GM23338 (cell line): ENCODE data around the gene NDST4. TPM values are rescaled to one million over a fixed set of nuclear protein-coding genes. Genes with fewer than 3 reads are reported as not detected.

Experiments
- ATAC-seq: fragments of 200-7000 bp; cut with Tn5 transposase; 3 replicates; pipeline ENCODE4 v1.9.1; 2020
- DNase-seq: peaks from one replicate; pipeline ENCODE4 v3.0.0-alpha.2; 2015; ENCODE audit warnings: low spot score
- H2AFZ ChIP-seq: fragments of 200-600 bp; sonication (generic); 2 replicates; pipeline ENCODE4 v1.8.0; 2016; ENCODE audit warnings: antibody characterized with exemption, mild to moderate bottlenecking, moderate library complexity
- H3F3A ChIP-seq: fragments of 200-600 bp; sonication (generic); replicated peaks from 2 replicates; pipeline ENCODE4 v1.8.0; 2017; ENCODE audit warnings: antibody characterized with exemption, mixed run types, low read depth
- H3K27ac ChIP-seq: fragments of 200-600 bp; sonication (generic); 2 replicates; pipeline ENCODE4 v1.6.1; 2016; ENCODE audit warnings: low read depth
- H3K27me3 ChIP-seq: fragments of 200-600 bp; sonication (generic); 2 replicates; pipeline ENCODE4 v1.8.0; 2016; ENCODE audit warnings: mild to moderate bottlenecking, mixed run types, moderate library complexity; ENCODE audit not compliant: insufficient read depth
- H3K36me3 ChIP-seq: fragments of 200-600 bp; sonication (generic); 2 replicates; pipeline ENCODE4 v1.8.0; 2016; ENCODE audit warnings: mild to moderate bottlenecking; ENCODE audit not compliant: insufficient read depth
- H3K4me1 ChIP-seq: fragments of 200-600 bp; sonication (generic); 2 replicates; pipeline ENCODE4 v1.8.0; 2016; ENCODE audit warnings: mild to moderate bottlenecking, moderate library complexity; ENCODE audit not compliant: insufficient read depth
- H3K4me2 ChIP-seq: fragments of 200-600 bp; sonication (generic); 2 replicates; pipeline ENCODE4 v1.7.1; 2017; ENCODE audit warnings: mixed run types
- H3K4me3 ChIP-seq: fragments of 200-600 bp; sonication (generic); 2 replicates; pipeline ENCODE4 v1.6.1; 2016; ENCODE audit warnings: mixed run types
- H3K79me2 ChIP-seq: fragments of 200-600 bp; sonication (generic); replicated peaks from 2 replicates; pipeline ENCODE4 v1.8.0; 2017; ENCODE audit warnings: mild to moderate bottlenecking; ENCODE audit not compliant: insufficient read depth
- H3K9me2 ChIP-seq: fragments of 200-600 bp; sonication (generic); 2 replicates; pipeline ENCODE4 v1.8.0; 2017; ENCODE audit not compliant: insufficient read depth
- H4K20me1 ChIP-seq: fragments of 200-600 bp; sonication (generic); replicated peaks from 2 replicates; pipeline ENCODE4 v1.8.0; 2017; ENCODE audit warnings: mild to moderate bottlenecking; ENCODE audit not compliant: insufficient read depth
- H3K27ac Mint-ChIP-seq: 2 replicates; pipeline ENCODE4 v1.8.0; 2020; ENCODE audit warnings: inconsistent platforms, mild to moderate bottlenecking, moderate library complexity, mixed read lengths
- H3K27me3 Mint-ChIP-seq: 3 replicates; pipeline ENCODE4 v1.8.0; 2022; ENCODE audit warnings: low read depth, mild to moderate bottlenecking, moderate library complexity, mixed read lengths, inconsistent platforms; ENCODE audit not compliant: insufficient read depth, poor library complexity
- H3K36me3 Mint-ChIP-seq: 3 replicates; pipeline ENCODE4 v1.8.0; 2021; ENCODE audit warnings: low read depth, mild to moderate bottlenecking, inconsistent platforms, moderate library complexity, mixed read lengths
- H3K4me1 Mint-ChIP-seq: 3 replicates; pipeline ENCODE4 v1.8.0; 2020; ENCODE audit warnings: mild to moderate bottlenecking, inconsistent platforms, mixed read lengths
- H3K4me3 Mint-ChIP-seq: 3 replicates; pipeline ENCODE4 v1.8.0; 2021; ENCODE audit warnings: moderate library complexity, mild to moderate bottlenecking, inconsistent platforms, mixed read lengths
- H3K9me3 Mint-ChIP-seq: 3 replicates; pipeline ENCODE4 v1.8.0; 2020; ENCODE audit warnings: moderate library complexity, mild to moderate bottlenecking, inconsistent platforms, mixed read lengths
- ETS1 ChIP-seq: IDR thresholded peaks from 2 replicates; pipeline ENCODE4 v1.6.1; 2016; ENCODE audit warnings: antibody characterized with exemption
- EZH2 ChIP-seq: fragments of 200-600 bp; sonication (generic); IDR thresholded peaks from one replicate; pipeline ENCODE4 v1.8.0; 2017; ENCODE audit warnings: antibody characterized with exemption, mild to moderate bottlenecking, low read depth; ENCODE audit not compliant: unreplicated experiment
- EZH2phosphoT487 ChIP-seq: fragments of 200-600 bp; sonication (generic); IDR thresholded peaks from one replicate; pipeline ENCODE4 v1.8.1; 2018; ENCODE audit warnings: antibody characterized with exemption; ENCODE audit not compliant: unreplicated experiment
- NANOG ChIP-seq: IDR thresholded peaks from 2 replicates; pipeline ENCODE4 v1.6.1; 2016; ENCODE audit warnings: antibody characterized with exemption, borderline replicate concordance
- REST ChIP-seq: IDR thresholded peaks from one replicate; pipeline ENCODE4 v1.6.1; 2018; ENCODE audit warnings: antibody characterized with exemption; ENCODE audit not compliant: unreplicated experiment
- ZNF114 ChIP-seq: fragments of 250-450 bp; sonication (Bioruptor Pico); IDR thresholded peaks from 2 replicates; pipeline ENCODE4 v1.5.0; 2020; ENCODE audit warnings: mild to moderate bottlenecking, moderate library complexity
- ZNF331 ChIP-seq: fragments of 250-450 bp; sonication (Bioruptor Pico); IDR thresholded peaks from 2 replicates; pipeline ENCODE4 v1.5.0; 2020; ENCODE audit warnings: low read depth, mild to moderate bottlenecking, moderate library complexity
- ZNF462 ChIP-seq: fragments of 250-450 bp; sonication (Bioruptor Pico); IDR thresholded peaks from 2 replicates; pipeline ENCODE4 v1.5.0; 2020; ENCODE audit warnings: mild to moderate bottlenecking, moderate library complexity
- polyA plus RNA-seq: library from polyadenylated mRNA; unstranded; fragments of >200 nt; fragmentation: Nextera tagmentation; extraction: Ambion mirVana; gene quantifications from 2 replicates; pipeline ENCODE4 v1.2.1, GENCODE V29; 2016
- total RNA-seq: library from RNA; depleted of rRNA; stranded (reverse); fragments of >200 nt; shearing (Covaris generic); gene quantifications from 2 replicates; pipeline ENCODE4 v1.2.3, GENCODE V29; 2014

The NDST4 gene
- total and polyA plus RNA-seq, 2 experiments from 2014 or later, result not detected

- no peak for TF ChIP-seq ETS1
- no peak for TF ChIP-seq EZH2phosphoT487
- no peak for TF ChIP-seq ZNF114
- TF ChIP-seq ZNF331 (CRISPR knock-in tag), result no peak
- no peak for TF ChIP-seq EZH2
- TF ChIP-seq REST, result no peak
- TF ChIP-seq NANOG, result no peak
These were observed 84.6 kb downstream of the NDST4 start (continued) for GRCh38 chr4:115028682-115029410.

- no peaks in the 10 kb centered on the region for H3K4me1 ChIP-seq
- Mint-ChIP-seq H3K36me3 (no peaks in the 10 kb centered on the region), H3K27ac (no peak overlapping the region), H3K4me1 (no peaks in the 10 kb centered on the region), H3K9me3 (no peaks in the 10 kb centered on the region), H3K27me3 (no peaks in the 10 kb centered on the region), H3K4me3 (no peak overlapping the region)
- no peak for DNase-seq
- ATAC-seq, result no peak
- no peak overlapping the region for H3K4me2 ChIP-seq
- no peak overlapping the region for H2AFZ ChIP-seq
- no peaks in the 10 kb centered on the region for H3K36me3 ChIP-seq
- H3K9me2 ChIP-seq, result no peaks in the 10 kb centered on the region
- no peaks in the 10 kb centered on the region for H3F3A ChIP-seq
- no peaks in the 10 kb centered on the region for H4K20me1 ChIP-seq
- no peaks in the 10 kb centered on the region for H3K79me2 ChIP-seq
- no peaks in the 10 kb centered on the region for H3K27me3 ChIP-seq
- H3K27ac ChIP-seq, result no peak overlapping the region
- no peak overlapping the region for H3K4me3 ChIP-seq
- no peak for TF ChIP-seq REST
- no peak for TF ChIP-seq ZNF114
- no peak for TF ChIP-seq ZNF331 (CRISPR knock-in tag)
- TF ChIP-seq EZH2, result no peak
- no peak for TF ChIP-seq NANOG
- no peak for TF ChIP-seq ZNF462 (CRISPR knock-in tag)
These were observed 113.5 kb downstream of the NDST4 start for GRCh38 chr4:114999880-115000279.
